PC-3 (cell line): ENCODE results near the gene FHIP1B. TPM values are rescaled to one million over a fixed set of nuclear protein-coding genes. Genes with fewer than 3 reads are reported as not detected.

Experiments used
- ATAC-seq: fragments of 200-7000 bp; cut with Tn5 transposase; 2 replicates; pipeline ENCODE4 v1.9.1; 2020; ENCODE audit warnings: mild to moderate bottlenecking, moderate library complexity
- BruUV-seq: library from RNA; stranded (reverse); fragments of 400-500 nt; replicated peaks from 2 replicates; lab custom pipeline; 2021; lab: Mats Ljungman, UMichigan
- CTCF ChIA-PET: fragments of 300-600 bp; sonication (Branson Sonifier 250); formaldehyde crosslinking; loops from one replicate; lab custom pipeline; 2022; ENCODE audit warnings: antibody characterized with exemption; lab: Charles Lee
- POLR2A ChIA-PET: fragments of 300-600 bp; sonication (Branson Sonifier 250); formaldehyde crosslinking; loops from one replicate; lab custom pipeline; 2022; ENCODE audit warnings: antibody characterized with exemption; ENCODE audit not compliant: unreplicated experiment; lab: Charles Lee
- DNase-seq: peaks from one replicate; pipeline ENCODE4 v3.0.0-alpha.2; 2015
- H2AFZ ChIP-seq: fragments of 300-600 bp; sonication (generic); 2 replicates; pipeline ENCODE4 v1.6.0; 2016; ENCODE audit warnings: antibody characterized with exemption, low read length
- H3F3A ChIP-seq: fragments of 300-600 bp; sonication (generic); one replicate; pipeline ENCODE4 v1.6.0; 2017; ENCODE audit warnings: antibody characterized with exemption, low read length, control low read depth, mild to moderate bottlenecking; ENCODE audit not compliant: unreplicated experiment
- H3K27ac ChIP-seq: fragments of 300-600 bp; sonication (generic); 2 replicates; pipeline ENCODE4 v1.5.1; 2016; ENCODE audit warnings: mild to moderate bottlenecking, low read length
- H3K27me3 ChIP-seq: fragments of 300-600 bp; sonication (generic); 2 replicates; pipeline ENCODE4 v1.6.1; 2016; ENCODE audit warnings: low read length, mixed read lengths
- H3K36me3 ChIP-seq: fragments of 300-600 bp; sonication (generic); 2 replicates; pipeline ENCODE4 v1.6.1; 2016; ENCODE audit warnings: low read depth, mixed run types, low read length, mixed read lengths
- H3K4me1 ChIP-seq: fragments of 300-600 bp; sonication (generic); 2 replicates; pipeline ENCODE4 v1.5.1; 2016; ENCODE audit warnings: low read length; ENCODE audit not compliant: insufficient read depth
- H3K4me2 ChIP-seq: fragments of 300-600 bp; sonication (generic); 2 replicates; pipeline ENCODE4 v1.6.0; 2016; ENCODE audit warnings: low read length
- H3K4me3 ChIP-seq: fragments of 300-600 bp; sonication (generic); 2 replicates; pipeline ENCODE4 v1.5.1; 2016; ENCODE audit warnings: mild to moderate bottlenecking, low read length, mixed read lengths
- H3K79me2 ChIP-seq: fragments of 300-600 bp; sonication (generic); 2 replicates; pipeline ENCODE4 v1.6.1; 2017; ENCODE audit warnings: low read length, mixed read lengths
- H3K9ac ChIP-seq: fragments of 300-600 bp; sonication (generic); 2 replicates; pipeline ENCODE4 v1.6.0; 2016; ENCODE audit warnings: mild to moderate bottlenecking, low read length
- H3K9me2 ChIP-seq: fragments of 300-600 bp; sonication (generic); replicated peaks from 2 replicates; pipeline ENCODE4 v1.6.1; 2016; ENCODE audit warnings: mixed run types, low read length, mixed read lengths
- H3K9me3 ChIP-seq: fragments of 300-600 bp; sonication (generic); 2 replicates; pipeline ENCODE4 v1.6.1; 2016; ENCODE audit warnings: low read length, mixed read lengths
- H4K20me1 ChIP-seq: fragments of 300-600 bp; sonication (generic); 2 replicates; pipeline ENCODE4 v1.6.1; 2016; ENCODE audit warnings: low read length, mixed read lengths
- EZH2 ChIP-seq: fragments of 300-600 bp; sonication (generic); IDR thresholded peaks from one replicate; pipeline ENCODE4 v1.6.1; 2017; ENCODE audit warnings: antibody characterized with exemption, mild to moderate bottlenecking, low read length; ENCODE audit not compliant: unreplicated experiment
- EZH2phosphoT487 ChIP-seq: fragments of 300-600 bp; sonication (generic); IDR thresholded peaks from 2 replicates; pipeline ENCODE4 v1.6.1; 2018; ENCODE audit warnings: mild to moderate bottlenecking, antibody characterized with exemption, low read length, borderline replicate concordance
- intact Hi-C: fragments of 100-400 bp; cut with micrococcal nuclease; formaldehyde crosslinking; loops from 2 replicates; pipeline ENCODE4 v1.9.0; 2023
- total RNA-seq: library from RNA; depleted of rRNA; stranded (reverse); fragments of >200 nt; gene quantifications from 2 replicates; pipeline ENCODE4 v1.2.3, GENCODE V29; 2014
- TF ChIP-seq, protein P1 (sequence below): fragments of 300-600 bp; sonication (generic); conservative IDR thresholded peaks from 2 replicates; pipeline ENCODE4 v1.5.1; 2017; ENCODE audit warnings: antibody characterized with exemption, low read depth, mild to moderate bottlenecking, low read length

FHIP1B gene
- total RNA-seq, 1 experiment from 2014 or later = 30.4 TPM

GRCh38 chr11:6203327-6203726, 31.1 kb downstream of the FHIP1B start:
- no peaks in the 10 kb centered on the region for H3F3A ChIP-seq
- H3K27ac ChIP-seq = no peak overlapping the region
- no peaks in the 10 kb centered on the region for H3K27me3 ChIP-seq
- no peak overlapping the region for H2AFZ ChIP-seq
- H3K9me2 ChIP-seq = no peaks in the 10 kb centered on the region
- ChIA-PET POLR2A (no interaction called here), CTCF (no interaction called here)
- no peak overlapping the region for H3K9ac ChIP-seq
- no peak for ATAC-seq
- intact Hi-C loops = no loop called here
- H3K4me1 ChIP-seq = no peaks in the 10 kb centered on the region
- H3K4me3 ChIP-seq = no peak overlapping the region
- no TSS peak for BruUV-seq
- H3K4me2 ChIP-seq = no peak overlapping the region
- H3K79me2 ChIP-seq = no peaks in the 10 kb centered on the region
- H3K36me3 ChIP-seq = no peaks in the 10 kb centered on the region; the same call in 1 of the 2 replicates
- no peaks in the 10 kb centered on the region for H4K20me1 ChIP-seq
- TF ChIP-seq, protein P1, sequence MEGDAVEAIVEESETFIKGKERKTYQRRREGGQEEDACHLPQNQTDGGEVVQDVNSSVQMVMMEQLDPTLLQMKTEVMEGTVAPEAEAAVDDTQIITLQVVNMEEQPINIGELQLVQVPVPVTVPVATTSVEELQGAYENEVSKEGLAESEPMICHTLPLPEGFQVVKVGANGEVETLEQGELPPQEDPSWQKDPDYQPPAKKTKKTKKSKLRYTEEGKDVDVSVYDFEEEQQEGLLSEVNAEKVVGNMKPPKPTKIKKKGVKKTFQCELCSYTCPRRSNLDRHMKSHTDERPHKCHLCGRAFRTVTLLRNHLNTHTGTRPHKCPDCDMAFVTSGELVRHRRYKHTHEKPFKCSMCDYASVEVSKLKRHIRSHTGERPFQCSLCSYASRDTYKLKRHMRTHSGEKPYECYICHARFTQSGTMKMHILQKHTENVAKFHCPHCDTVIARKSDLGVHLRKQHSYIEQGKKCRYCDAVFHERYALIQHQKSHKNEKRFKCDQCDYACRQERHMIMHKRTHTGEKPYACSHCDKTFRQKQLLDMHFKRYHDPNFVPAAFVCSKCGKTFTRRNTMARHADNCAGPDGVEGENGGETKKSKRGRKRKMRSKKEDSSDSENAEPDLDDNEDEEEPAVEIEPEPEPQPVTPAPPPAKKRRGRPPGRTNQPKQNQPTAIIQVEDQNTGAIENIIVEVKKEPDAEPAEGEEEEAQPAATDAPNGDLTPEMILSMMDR = no peak
- no peak for TF ChIP-seq EZH2
- TF ChIP-seq EZH2phosphoT487 = no peak
- H3K9me3 ChIP-seq = no peaks in the 10 kb centered on the region
- DNase-seq = no peak

DNA sequence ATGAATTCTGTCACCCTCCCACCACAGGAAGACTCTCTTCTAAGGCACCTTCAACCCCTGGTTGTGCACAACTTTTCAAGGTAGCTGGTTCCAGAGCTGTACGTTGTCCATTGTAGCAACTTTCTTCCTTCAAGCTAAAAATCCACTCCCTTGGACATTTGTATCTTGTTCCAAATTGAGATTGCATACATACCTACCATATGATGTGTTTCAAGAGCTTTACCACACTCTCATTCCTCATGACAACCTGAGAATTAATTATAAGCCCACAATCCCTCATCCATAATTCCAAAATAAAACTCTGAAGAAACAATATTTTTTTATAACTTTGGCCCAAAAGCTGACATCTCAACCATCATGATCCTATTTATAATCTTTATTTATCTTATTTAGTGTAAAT, 32.4 kb downstream of the FHIP1B start:
- TF ChIP-seq EZH2phosphoT487 (no peak), EZH2 (no peak)
- TF ChIP-seq, protein P1 = no peak
- Histone ChIP-seq H3K9ac (no peak overlapping the region), H3K9me2 (no peaks in the 10 kb centered on the region), H3K36me3 (no peaks in the 10 kb centered on the region; the same call in 1 of the 2 replicates), H3K79me2 (no peaks in the 10 kb centered on the region), H3K4me3 (no peak overlapping the region), H3F3A (no peaks in the 10 kb centered on the region), H3K27ac (no peak overlapping the region), H3K4me1 (no peaks in the 10 kb centered on the region), H3K4me2 (no peak overlapping the region), H4K20me1 (no peaks in the 10 kb centered on the region), H2AFZ (no peak overlapping the region), H3K9me3 (no peaks in the 10 kb centered on the region), H3K27me3 (no peaks in the 10 kb centered on the region)
- intact Hi-C loops = no loop called here
- DNase-seq (no peak), ATAC-seq (no peak)
- ChIA-PET CTCF (interaction anchor here (1.1 kb wide), 1 partner anchor 161 kb away, joined by 4 read pairs; no protein-coding TSS in a partner anchor), POLR2A (no interaction called here)
- BruUV-seq = no TSS peak

DNA sequence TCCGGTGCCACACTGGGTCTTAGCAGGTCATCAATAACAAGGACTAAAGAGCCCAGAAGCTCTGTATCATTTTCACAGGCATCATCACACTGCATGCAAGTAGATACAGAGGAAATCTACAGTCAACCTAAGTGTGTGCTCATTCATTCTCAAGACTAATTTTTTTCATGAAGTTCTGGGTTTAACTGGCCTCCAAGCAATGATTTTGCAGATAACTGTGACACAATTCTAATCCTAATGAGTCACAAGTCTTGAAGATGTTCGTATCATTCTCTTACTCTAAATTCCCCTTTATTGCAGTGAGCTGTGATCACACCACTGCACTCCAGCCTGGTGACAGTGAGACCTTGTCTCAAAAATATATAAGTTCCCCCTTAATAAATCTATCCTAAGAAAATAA, 33.0 kb downstream of the FHIP1B start:
- no peak overlapping the region for H3K4me2 ChIP-seq
- no peaks in the 10 kb centered on the region; the same call in 1 of the 2 replicates for H3K36me3 ChIP-seq
- H3K4me3 ChIP-seq = no peak overlapping the region
- H3K27ac ChIP-seq = no peak overlapping the region
- ChIA-PET POLR2A (no interaction called here), CTCF (interaction anchor here (1.1 kb wide), 1 partner anchor 162 kb away, joined by 4 read pairs; no protein-coding TSS in a partner anchor)
- no peaks in the 10 kb centered on the region for H3K79me2 ChIP-seq
- no peaks in the 10 kb centered on the region for H3K4me1 ChIP-seq
- ATAC-seq = no peak
- H3K9ac ChIP-seq = no peak overlapping the region
- TF ChIP-seq EZH2 = no peak
- H3K9me3 ChIP-seq = no peaks in the 10 kb centered on the region
- intact Hi-C loops = no loop called here
- H3K27me3 ChIP-seq = no peaks in the 10 kb centered on the region
- DNase-seq = no peak
- H3K9me2 ChIP-seq = no peaks in the 10 kb centered on the region
- H2AFZ ChIP-seq = no peak overlapping the region
- no TSS peak for BruUV-seq
- H4K20me1 ChIP-seq = no peaks in the 10 kb centered on the region
- H3F3A ChIP-seq = no peaks in the 10 kb centered on the region
